Mesendoderm (in vitro differentiated cells): ENCODE data around the gene GPR152.
A peak's percentile ranks its signal among the peaks of the same experiment; 100 is the strongest.
"Not testable (repeated sequence)": the region's sequence is repeated elsewhere in the genome, so short reads cannot be mapped to it uniquely, and the experiment has no call there.

Experiments used
- DNase-seq: peaks from one replicate; pipeline ENCODE4 v3.0.0; 2013
- H2AK5ac ChIP-seq: 2 replicates; pipeline ENCODE4 v1.6.1; 2013; ENCODE audit warnings: low read length, inconsistent platforms
- H2BK120ac ChIP-seq: 2 replicates; pipeline ENCODE4 v1.6.1; 2013; ENCODE audit warnings: low read depth, mild to moderate bottlenecking, low read length, moderate library complexity, mixed read lengths
- H2BK15ac ChIP-seq: replicated peaks from 2 replicates; pipeline ENCODE4 v1.6.1; 2013; ENCODE audit warnings: low read depth, mild to moderate bottlenecking, moderate library complexity
- H2BK5ac ChIP-seq: 2 replicates; pipeline ENCODE4 v1.6.1; 2013; ENCODE audit warnings: low read length, inconsistent platforms
- H3K18ac ChIP-seq: 2 replicates; pipeline ENCODE4 v1.6.1; 2013; ENCODE audit warnings: mild to moderate bottlenecking, low read length, mixed read lengths
- H3K23ac ChIP-seq: one replicate; pipeline ENCODE4 v1.6.1; 2013; ENCODE audit warnings: low read length
- H3K27ac ChIP-seq: 2 replicates; pipeline ENCODE4 v1.5.1; 2013; ENCODE audit warnings: low read depth, mild to moderate bottlenecking, inconsistent platforms, low read length, moderate library complexity
- H3K27me3 ChIP-seq: 2 replicates; pipeline ENCODE4 v1.6.1; 2013; ENCODE audit warnings: low read length, control low read depth, mild to moderate bottlenecking, inconsistent platforms; ENCODE audit not compliant: insufficient read depth, poor library complexity
- H3K36me3 ChIP-seq: 2 replicates; pipeline ENCODE4 v1.6.1; 2013; ENCODE audit warnings: low read length, inconsistent platforms; ENCODE audit not compliant: control insufficient read depth, insufficient read depth
- H3K4ac ChIP-seq: one replicate; pipeline ENCODE4 v1.6.1; 2013; ENCODE audit warnings: low read depth, mild to moderate bottlenecking, low read length, moderate library complexity
- H3K4me1 ChIP-seq: 2 replicates; pipeline ENCODE4 v1.6.1; 2013; ENCODE audit warnings: low read depth, low read length, inconsistent platforms; ENCODE audit not compliant: control insufficient read depth
- H3K4me2 ChIP-seq: 2 replicates; pipeline ENCODE4 v1.6.1; 2013; ENCODE audit warnings: low read length
- H3K4me3 ChIP-seq: 2 replicates; pipeline ENCODE4 v1.5.1; 2013; ENCODE audit warnings: mild to moderate bottlenecking, low read length
- H3K56ac ChIP-seq: one replicate; pipeline ENCODE4 v1.6.1; 2013; ENCODE audit warnings: low read length
- H3K79me1 ChIP-seq: 2 replicates; pipeline ENCODE4 v1.6.1; 2013; ENCODE audit warnings: low read length, inconsistent platforms
- H3K79me2 ChIP-seq: 2 replicates; pipeline ENCODE4 v1.6.1; 2013; ENCODE audit warnings: mild to moderate bottlenecking, low read length; ENCODE audit not compliant: control insufficient read depth, insufficient read depth
- H3K9ac ChIP-seq: 2 replicates; pipeline ENCODE4 v1.6.1; 2013; ENCODE audit warnings: low read length, inconsistent platforms
- H4K5ac ChIP-seq: one replicate; pipeline ENCODE4 v1.6.1; 2013; ENCODE audit warnings: low read length
- H4K8ac ChIP-seq: one replicate; pipeline ENCODE4 v1.6.1; 2013; ENCODE audit warnings: low read depth, mild to moderate bottlenecking, control low read depth, low read length, moderate library complexity
- WGBS: extraction: QIAGEN DNeasy Blood & Tissue Kit; methylation state at CpG from one replicate; pipeline ENCODE4 v1.1.7; 2013; ENCODE audit warnings: low lambda C conversion rate, missing lambda C conversion rate; ENCODE audit not compliant: insufficient coverage; ENCODE audit errors: extremely low coverage; 5-methylcytosine and 5-hydroxymethylcytosine counted together

Gene GPR152

DNA sequence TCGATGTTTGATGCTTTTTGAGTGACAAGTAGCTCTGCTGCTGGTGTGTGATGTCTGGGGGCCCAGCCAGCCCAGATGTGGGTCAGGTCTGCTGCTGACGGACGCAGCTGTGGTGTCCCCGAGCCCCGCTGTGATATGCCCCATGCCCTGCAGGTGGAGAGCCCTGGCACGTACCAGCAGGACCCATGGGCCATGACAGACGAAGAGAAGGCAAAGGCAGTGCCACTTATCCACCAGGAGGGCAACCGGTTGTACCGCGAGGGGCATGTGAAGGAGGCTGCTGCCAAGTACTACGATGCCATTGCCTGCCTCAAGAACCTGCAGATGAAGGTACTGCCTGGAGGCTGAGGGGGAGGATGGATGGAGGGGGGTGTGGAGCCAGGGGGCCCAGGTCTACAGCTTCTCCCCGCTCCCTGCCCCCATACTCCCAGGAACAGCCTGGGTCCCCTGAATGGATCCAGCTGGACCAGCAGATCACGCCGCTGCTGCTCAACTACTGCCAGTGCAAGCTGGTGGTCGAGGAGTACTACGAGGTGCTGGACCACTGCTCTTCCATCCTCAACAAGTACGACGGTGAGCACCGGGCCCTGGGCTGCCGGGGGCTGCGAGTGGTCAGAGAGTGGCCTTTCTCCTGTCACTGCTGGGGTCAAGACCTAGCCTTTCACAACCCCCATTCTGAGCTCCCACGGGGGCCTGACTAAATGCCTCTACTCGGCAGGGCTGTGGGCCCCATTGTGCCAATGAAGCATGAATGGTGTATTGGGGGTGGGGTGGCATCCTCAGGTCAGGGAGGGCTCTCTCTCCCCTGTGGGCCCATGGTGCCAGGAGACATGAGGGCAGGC is 37.6 kb upstream of the GPR152 start:
- Histone ChIP-seq H3K36me3 (peaks cover 6% of the 10 kb centered on the region), H2AK5ac (no peak overlapping the region), H2BK15ac (no peak overlapping the region), H3K23ac (no peak overlapping the region), H3K18ac (no peak overlapping the region), H3K4ac (no peak overlapping the region), H3K27me3 (no peaks in the 10 kb centered on the region), H3K4me2 (no peak overlapping the region), H3K79me1 (no peaks in the 10 kb centered on the region), H3K56ac (no peak overlapping the region), H3K27ac (no peak overlapping the region), H3K4me1 (no peaks in the 10 kb centered on the region), H2BK5ac (no peak overlapping the region), H3K4me3 (no peak overlapping the region), H3K79me2 (no peaks in the 10 kb centered on the region), H4K5ac (no peak overlapping the region), H3K9ac (no peak overlapping the region), H4K8ac (no peak overlapping the region), H2BK120ac (no peak overlapping the region)
- no peak for DNase-seq
- WGBS: no CpG with 5 or more reads among the region's 23 CpGs

GRCh38 chr11:67489203-67489884 is 36.8 kb upstream of the GPR152 start:
- H3K79me2 ChIP-seq: no peaks in the 10 kb centered on the region
- no peak overlapping the region for H3K9ac ChIP-seq
- no peak overlapping the region for H3K4ac ChIP-seq
- H3K36me3 ChIP-seq: peaks cover 6% of the 10 kb centered on the region
- H2BK15ac ChIP-seq: no peak overlapping the region
- no CpG with 5 or more reads among the region's 25 CpGs for WGBS
- H3K56ac ChIP-seq: no peak overlapping the region
- H2BK5ac ChIP-seq: no peak overlapping the region
- H3K4me2 ChIP-seq: no peak overlapping the region
- no peak overlapping the region for H2BK120ac ChIP-seq
- H3K4me3 ChIP-seq: no peak overlapping the region
- H3K23ac ChIP-seq: no peak overlapping the region
- no peaks in the 10 kb centered on the region for H3K4me1 ChIP-seq
- no peak overlapping the region for H3K27ac ChIP-seq
- H4K5ac ChIP-seq: no peak overlapping the region
- no peak overlapping the region for H2AK5ac ChIP-seq
- no peaks in the 10 kb centered on the region for H3K27me3 ChIP-seq
- no peak for DNase-seq
- no peak overlapping the region for H3K18ac ChIP-seq
- H4K8ac ChIP-seq: no peak overlapping the region
- H3K79me1 ChIP-seq: no peaks in the 10 kb centered on the region

- Histone ChIP-seq H3K27me3 (no peaks in the 10 kb centered on the region), H3K27ac (no peak overlapping the region), H3K36me3 (peaks cover 2% of the 10 kb centered on the region), H4K8ac (no peak overlapping the region), H3K79me1 (peaks cover 1% of the 10 kb centered on the region), H3K56ac (no peak overlapping the region), H3K79me2 (no peaks in the 10 kb centered on the region), H3K4me3 (no peak overlapping the region), H2BK15ac (no peak overlapping the region), H3K4me1 (no peaks in the 10 kb centered on the region), H2AK5ac (no peak overlapping the region), H3K4me2 (no peak overlapping the region), H4K5ac (no peak overlapping the region), H2BK120ac (no peak overlapping the region), H3K9ac (no peak overlapping the region), H2BK5ac (no peak overlapping the region), H3K23ac (no peak overlapping the region), H3K18ac (no peak overlapping the region), H3K4ac (no peak overlapping the region)
- DNase-seq: no peak
- WGBS: no CpG with 5 or more reads among the region's 20 CpGs
Observed at GRCh38 chr11:67486481-67487195, 34.1 kb upstream of the GPR152 start.

DNA sequence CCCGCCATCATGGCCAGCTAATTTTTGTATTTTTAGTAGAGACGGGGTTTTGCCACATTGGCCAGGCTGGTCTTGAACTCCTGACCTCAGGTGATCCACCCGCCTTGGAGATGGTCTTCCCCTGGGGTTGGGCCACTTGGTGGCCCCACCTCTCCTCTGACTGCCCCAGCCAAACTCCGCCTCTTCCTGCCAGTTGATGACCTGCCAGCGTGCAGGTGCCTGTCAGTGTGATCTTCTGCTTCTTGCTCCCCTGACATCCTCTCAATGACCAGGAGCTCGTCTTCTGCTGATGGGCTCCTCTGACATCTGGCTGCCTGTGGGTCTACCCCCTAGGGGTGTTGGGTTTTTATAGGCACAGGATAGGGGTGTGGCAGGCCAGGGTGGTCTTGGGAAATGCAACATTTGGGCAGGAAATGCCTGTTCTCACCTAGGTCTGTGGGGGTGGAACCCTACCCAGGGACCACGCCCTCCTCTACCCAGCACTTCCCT is 33.4 kb upstream of the GPR152 start:
- H3K9ac ChIP-seq, H3K18ac ChIP-seq, H2BK120ac ChIP-seq, H3K27ac ChIP-seq, H3K36me3 ChIP-seq, H3K79me1 ChIP-seq, H3K56ac ChIP-seq, H2BK5ac ChIP-seq, H4K8ac ChIP-seq, H3K4me3 ChIP-seq, H4K5ac ChIP-seq, H2BK15ac ChIP-seq, H3K79me2 ChIP-seq, H2AK5ac ChIP-seq, H3K4me1 ChIP-seq, H3K4ac ChIP-seq, H3K23ac ChIP-seq, H3K27me3 ChIP-seq, H3K4me2 ChIP-seq: not testable (repeated sequence)
- peak; percentile 53 for DNase-seq
- WGBS: no CpG with 5 or more reads among the region's 7 CpGs

DNA sequence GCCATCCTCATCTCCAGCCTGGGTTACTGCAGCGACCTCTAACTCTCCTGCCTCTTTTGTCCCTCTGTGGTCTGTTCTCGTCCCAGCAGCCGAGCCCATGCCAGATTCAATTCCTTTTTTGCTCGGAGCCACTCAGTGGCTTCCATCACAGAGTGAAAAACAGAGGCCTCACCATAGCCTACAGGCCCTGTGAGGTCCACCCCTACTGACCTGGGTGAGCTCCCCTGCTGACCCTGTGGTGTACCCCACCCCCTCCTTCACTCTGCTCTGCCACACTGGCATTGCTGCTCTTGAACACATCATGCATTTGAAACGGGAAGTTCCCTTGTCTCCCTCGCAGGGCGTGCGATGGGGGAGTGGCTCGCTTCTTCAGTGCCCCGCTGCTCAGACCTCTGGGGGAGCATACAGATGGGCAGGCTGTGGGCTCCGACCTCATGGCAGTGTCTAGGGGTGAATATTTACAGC is 32.4 kb upstream of the GPR152 start:
- no peaks in the 10 kb centered on the region for H3K36me3 ChIP-seq

More for the DNA sequence above, 32.4 kb upstream of the GPR152 start:
- no peak overlapping the region for H2BK120ac ChIP-seq
- H3K79me2 ChIP-seq: no peaks in the 10 kb centered on the region
- peaks cover 1% of the 10 kb centered on the region for H3K79me1 ChIP-seq
- no peak overlapping the region for H3K9ac ChIP-seq
- H3K27ac ChIP-seq: no peak overlapping the region
- no peaks in the 10 kb centered on the region for H3K27me3 ChIP-seq
- no peak overlapping the region for H2AK5ac ChIP-seq
- H3K4ac ChIP-seq: no peak overlapping the region
- no peak overlapping the region for H3K4me3 ChIP-seq
- H2BK5ac ChIP-seq: no peak overlapping the region
- H3K18ac ChIP-seq: no peak overlapping the region
- no peak overlapping the region for H3K23ac ChIP-seq
- no peak for DNase-seq
- H2BK15ac ChIP-seq: no peak overlapping the region
- no peaks in the 10 kb centered on the region for H3K4me1 ChIP-seq
- WGBS: no CpG with 5 or more reads among the region's 11 CpGs
- H4K8ac ChIP-seq: no peak overlapping the region
- no peak overlapping the region for H4K5ac ChIP-seq
- no peak overlapping the region for H3K4me2 ChIP-seq
- H3K56ac ChIP-seq: no peak overlapping the region
